Small intestine (tissue), 7 donors: ENCODE measurements around the gene SP8. TPM values are rescaled to one million over a fixed set of nuclear protein-coding genes. Genes with fewer than 3 reads are reported as not detected.

ENCODE experiments used
- DNase-seq, 2 donors: peaks; one replicate each; pipeline versions ENCODE4 v3.0.0 to v3.0.0-alpha.2; 2013
- FAIRE-seq: peaks from 2 replicates; lab custom pipeline; 2012; peaks lifted over from hg19 to GRCh38; lab: Jason Lieb, UNC
- H3K27ac ChIP-seq, 3 donors: one replicate each; pipeline ENCODE4 v1.5.1; 2013; ENCODE audit warnings: low read length in 2 of 3, mild to moderate bottlenecking in 2 of 3, control low read depth in 1 of 3, inconsistent platforms in 1 of 3, low read depth in 1 of 3, moderate library complexity in 1 of 3
- H3K27me3 ChIP-seq, 3 donors: one replicate each; pipeline ENCODE4 v1.6.1; 2013; ENCODE audit warnings: low read length in 3 of 3, inconsistent platforms in 1 of 3; ENCODE audit not compliant: control insufficient read depth in 3 of 3, insufficient read depth in 3 of 3
- H3K36me3 ChIP-seq, 3 donors: one replicate each; pipeline ENCODE4 v1.6.1; 2013; ENCODE audit warnings: low read length in 3 of 3, inconsistent platforms in 1 of 3, low read depth in 1 of 3, mild to moderate bottlenecking in 1 of 3, moderate library complexity in 1 of 3; ENCODE audit not compliant: control insufficient read depth in 3 of 3, insufficient read depth in 2 of 3
- H3K4me1 ChIP-seq, 3 donors: one replicate each; pipeline ENCODE4 v1.6.1; 2013; ENCODE audit warnings: low read length in 2 of 3, inconsistent platforms in 1 of 3, low read depth in 1 of 3, mild to moderate bottlenecking in 1 of 3, moderate library complexity in 1 of 3; ENCODE audit not compliant: control insufficient read depth in 3 of 3, insufficient read depth in 2 of 3
- H3K4me3 ChIP-seq, 3 donors: one replicate each; pipeline ENCODE4 v1.5.1; 2013; ENCODE audit warnings: low read length in 3 of 3, control low read depth in 1 of 3, inconsistent platforms in 1 of 3, low read depth in 1 of 3, mild to moderate bottlenecking in 1 of 3, moderate library complexity in 1 of 3
- H3K9me3 ChIP-seq, 2 donors: one replicate each; pipeline ENCODE4 v1.6.1; 2013; ENCODE audit warnings: low read depth in 1 of 2, low read length in 1 of 2; ENCODE audit not compliant: control insufficient read depth in 2 of 2, insufficient read depth in 1 of 2
- WGBS, 3 donors: extraction: QIAGEN DNeasy Blood & Tissue Kit; methylation state at CpG; one replicate each; pipeline ENCODE4 v1.1.7; 2013; 5-methylcytosine and 5-hydroxymethylcytosine counted together
- polyA plus RNA-seq, 4 donors: library from polyadenylated mRNA; stranded (reverse) in 3 of 4; unstranded in 1 of 4; fragments of 200-250 nt in 3 of 4; fragments of 120-200 nt in 1 of 4; gene quantifications; one replicate each; pipeline versions ENCODE4 v1.2.1 to v1.2.3, GENCODE V29; 2013
- donor health status: healthy with polysubstance abuse.
- donor health status: control.
- donor health status: control.
- donor health status: Bipolar disorder and iron deficiency.
- donor health status: healthy.

SP8 gene
- polyA plus RNA-seq, 4 donors = 3.3 TPM; not detected in 3

DNA sequence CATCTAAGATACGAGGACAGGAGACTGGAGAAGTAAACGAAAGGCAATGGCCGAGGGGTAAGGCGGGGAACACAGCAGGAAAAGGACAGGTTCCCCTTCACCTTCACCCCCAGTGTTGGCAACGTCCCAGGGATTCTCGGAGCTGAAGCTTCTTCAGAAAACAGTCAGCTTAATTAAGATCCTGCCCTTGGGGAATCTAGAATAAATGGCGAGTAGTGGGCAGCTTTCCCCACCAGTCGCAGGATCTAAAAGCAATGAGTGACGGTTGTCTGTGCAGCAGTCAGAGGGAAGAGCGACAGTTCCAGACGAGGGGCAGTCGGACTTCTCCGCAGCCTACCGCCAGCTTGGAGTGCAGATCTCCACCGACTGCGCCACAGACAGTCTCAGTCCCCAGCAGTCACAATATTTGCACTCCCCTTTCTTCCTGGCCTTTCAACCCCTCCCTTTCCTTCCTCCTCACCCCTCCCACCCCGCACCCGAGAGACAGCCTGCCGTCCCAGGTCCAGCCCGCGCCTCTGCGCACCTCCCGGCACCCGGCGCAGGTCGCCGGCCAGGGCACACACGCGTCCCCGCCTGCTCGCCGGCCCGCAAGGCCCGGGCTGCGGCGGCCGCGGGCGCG lies 10.9 kb upstream of the SP8 start:
- WGBS, 3 donors = 1 to 3% (median 1%) methylated on average over 32 to 40 of the region's 40 CpGs
- Histone ChIP-seq H3K27me3 (peaks cover 4 to 66% (median 37%) of the 10 kb centered on the region in 3 donors), H3K27ac (no peak overlapping the region), H3K4me3 (peak overlapping the region; percentile 37 to 63 (median 40)), H3K36me3 (no peaks in the 10 kb centered on the region), H3K9me3 (peaks cover 0 to 1% of the 10 kb centered on the region in 2 donors), H3K4me1 (peaks cover 5 to 9% (median 9%) of the 10 kb centered on the region in 3 donors)
- FAIRE-seq (no peak), DNase-seq (peak in 1 of 2 donors; percentile 79)

DNA sequence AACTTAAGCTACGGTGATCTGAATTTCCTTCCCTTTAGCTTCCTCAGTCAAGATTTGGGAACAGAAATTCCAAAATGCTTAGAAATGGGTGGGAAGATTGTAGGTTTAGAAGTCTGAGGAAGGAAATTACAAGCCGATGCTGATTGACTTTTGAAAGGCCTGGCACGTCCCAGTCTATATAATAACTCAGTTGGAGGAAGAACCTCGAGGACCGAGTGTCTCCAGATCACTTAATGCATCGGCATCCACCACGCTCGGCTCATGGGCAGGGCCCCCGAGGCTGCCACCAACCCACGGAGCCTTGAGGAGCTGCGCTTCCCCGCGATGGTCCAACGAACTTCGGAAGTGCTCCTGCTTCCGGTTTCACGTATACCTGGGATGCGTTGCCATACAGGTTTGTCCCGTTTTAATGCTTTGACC lies 10.4 kb upstream of the SP8 start:
- 4 to 5% (median 4%) methylated on average over 19 of the region's 19 CpGs for WGBS, 3 donors
- no peak for DNase-seq
- peaks cover 4 to 71% (median 37%) of the 10 kb centered on the region in 3 donors for H3K27me3 ChIP-seq
- peaks cover 5 to 9% (median 9%) of the 10 kb centered on the region in 3 donors for H3K4me1 ChIP-seq
- FAIRE-seq = no peak
- no peak overlapping the region for H3K27ac ChIP-seq
- no peaks in the 10 kb centered on the region for H3K36me3 ChIP-seq
- H3K4me3 ChIP-seq = peak overlapping the region in 1 of 3 donors; percentile 63
- peaks cover 0 to 1% of the 10 kb centered on the region in 2 donors for H3K9me3 ChIP-seq

DNA sequence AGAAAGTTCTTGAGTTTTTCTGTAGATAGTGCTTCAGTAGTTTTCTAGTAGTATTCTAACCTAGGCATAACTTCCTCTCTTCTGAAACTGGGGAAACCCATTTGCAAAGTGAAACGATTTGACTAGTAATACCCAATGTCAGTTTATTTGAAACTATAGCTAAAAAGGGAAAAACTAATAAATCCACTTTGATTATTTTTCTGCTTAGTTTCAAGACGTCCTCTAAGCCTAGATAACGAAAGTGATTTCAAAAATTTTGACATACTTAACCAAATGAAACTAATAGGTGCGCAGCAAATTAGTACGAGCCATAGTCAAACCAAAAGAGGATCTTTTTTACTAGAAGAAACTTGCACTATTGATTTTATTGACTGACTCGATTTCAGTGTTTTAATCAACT lies 9.8 kb upstream of the SP8 start:
- FAIRE-seq (no peak), DNase-seq (peak in 1 of 2 donors; percentile 12)
- Histone ChIP-seq H3K27ac (no peak overlapping the region), H3K27me3 (peaks cover 4 to 74% (median 38%) of the 10 kb centered on the region in 3 donors), H3K36me3 (no peaks in the 10 kb centered on the region), H3K9me3 (peaks cover 0 to 1% of the 10 kb centered on the region in 2 donors), H3K4me1 (peaks cover 5 to 9% (median 9%) of the 10 kb centered on the region in 3 donors), H3K4me3 (no peak overlapping the region)
- 10 to 18% (median 16%) methylated on average over 6 of the region's 6 CpGs for WGBS, 3 donors

DNA sequence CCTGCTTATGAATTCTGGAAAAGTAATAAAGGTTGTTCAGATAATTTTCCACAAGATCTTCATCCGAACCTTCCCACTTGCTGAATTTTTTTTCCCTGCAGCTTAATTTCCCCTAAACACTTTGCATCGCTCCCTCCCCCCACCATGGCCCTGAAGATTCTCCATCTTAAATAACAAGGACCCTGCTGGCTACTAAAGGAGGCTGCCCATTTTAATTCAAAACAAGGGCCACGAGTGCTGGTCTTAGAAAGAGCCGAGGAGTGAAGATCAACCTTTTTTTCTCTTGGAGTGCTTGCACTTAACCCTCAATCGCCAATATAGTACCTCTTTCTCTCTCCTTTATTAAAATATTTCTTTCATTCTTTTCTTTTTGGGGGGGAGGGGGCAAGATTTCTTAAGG lies 9.2 kb upstream of the SP8 start:
- 15 to 23% (median 23%) methylated on average over 5 of the region's 5 CpGs for WGBS, 3 donors
- peaks cover 0 to 1% of the 10 kb centered on the region in 2 donors for H3K9me3 ChIP-seq
- H3K4me1 ChIP-seq = peaks cover 5 to 9% (median 9%) of the 10 kb centered on the region in 3 donors
- H3K27me3 ChIP-seq = peaks cover 4 to 80% (median 44%) of the 10 kb centered on the region in 3 donors
- H3K4me3 ChIP-seq = no peak overlapping the region
- DNase-seq = no peak
- H3K27ac ChIP-seq = no peak overlapping the region
- FAIRE-seq = no peak
- H3K36me3 ChIP-seq = no peaks in the 10 kb centered on the region

DNA sequence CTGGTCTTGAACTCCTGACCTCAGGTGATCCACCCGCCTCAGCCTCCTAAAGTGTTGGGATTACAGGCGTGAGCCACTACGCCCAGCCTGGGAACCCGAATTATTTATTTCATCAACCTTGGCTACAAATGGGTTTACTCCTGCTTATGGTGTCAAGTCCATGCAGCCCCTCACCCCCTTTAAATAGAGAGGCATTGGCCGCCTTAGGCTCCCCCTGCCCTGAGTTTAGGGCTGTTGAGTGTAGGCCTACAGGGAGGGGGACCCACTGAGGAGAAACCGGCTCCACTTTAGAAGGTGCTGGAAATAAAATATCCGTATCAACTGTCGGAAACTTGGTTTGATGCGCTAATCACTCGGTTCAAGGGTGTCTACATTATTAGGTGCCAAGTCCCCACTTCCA lies 8.7 kb upstream of the SP8 start:
- H3K27me3 ChIP-seq = peaks cover 4 to 85% (median 46%) of the 10 kb centered on the region in 3 donors
- WGBS, 3 donors = 16 to 36% (median 33%) methylated on average over 10 of the region's 10 CpGs
- FAIRE-seq (no peak), DNase-seq (no peak)
- H3K9me3 ChIP-seq = peaks cover 0 to 1% of the 10 kb centered on the region in 2 donors
- H3K27ac ChIP-seq = no peak overlapping the region
- H3K36me3 ChIP-seq = no peaks in the 10 kb centered on the region
- H3K4me1 ChIP-seq = peaks cover 5 to 9% (median 9%) of the 10 kb centered on the region in 3 donors
- H3K4me3 ChIP-seq = no peak overlapping the region

DNA sequence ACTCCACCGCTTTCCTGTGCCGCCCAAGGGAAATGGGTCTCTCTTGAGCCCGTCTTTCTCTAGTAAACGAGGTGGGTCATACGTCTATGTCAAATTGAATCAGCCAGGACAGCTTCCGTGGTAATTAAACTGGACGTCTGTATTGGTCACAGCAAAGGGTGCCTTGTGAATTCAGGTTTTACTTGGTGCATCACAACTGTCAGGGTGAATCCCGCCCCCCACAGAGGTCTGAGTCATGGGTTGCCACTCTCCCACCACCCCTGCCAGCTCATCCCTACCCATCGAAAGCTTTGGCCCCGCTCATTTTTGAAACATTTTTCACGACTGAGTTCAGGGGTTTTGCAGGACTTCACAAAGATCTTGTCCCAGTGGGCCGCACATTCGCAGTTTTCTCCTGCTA lies 8.0 kb upstream of the SP8 start:
- 16 to 28% (median 25%) methylated on average over 13 of the region's 13 CpGs for WGBS, 3 donors
- FAIRE-seq (no peak), DNase-seq (no peak)
- Histone ChIP-seq H3K4me1 (peaks cover 5 to 9% (median 9%) of the 10 kb centered on the region in 3 donors), H3K36me3 (no peaks in the 10 kb centered on the region), H3K9me3 (peaks cover 0 to 1% of the 10 kb centered on the region in 2 donors), H3K27me3 (peaks cover 4 to 89% (median 49%) of the 10 kb centered on the region in 3 donors), H3K4me3 (no peak overlapping the region), H3K27ac (no peak overlapping the region)

DNA sequence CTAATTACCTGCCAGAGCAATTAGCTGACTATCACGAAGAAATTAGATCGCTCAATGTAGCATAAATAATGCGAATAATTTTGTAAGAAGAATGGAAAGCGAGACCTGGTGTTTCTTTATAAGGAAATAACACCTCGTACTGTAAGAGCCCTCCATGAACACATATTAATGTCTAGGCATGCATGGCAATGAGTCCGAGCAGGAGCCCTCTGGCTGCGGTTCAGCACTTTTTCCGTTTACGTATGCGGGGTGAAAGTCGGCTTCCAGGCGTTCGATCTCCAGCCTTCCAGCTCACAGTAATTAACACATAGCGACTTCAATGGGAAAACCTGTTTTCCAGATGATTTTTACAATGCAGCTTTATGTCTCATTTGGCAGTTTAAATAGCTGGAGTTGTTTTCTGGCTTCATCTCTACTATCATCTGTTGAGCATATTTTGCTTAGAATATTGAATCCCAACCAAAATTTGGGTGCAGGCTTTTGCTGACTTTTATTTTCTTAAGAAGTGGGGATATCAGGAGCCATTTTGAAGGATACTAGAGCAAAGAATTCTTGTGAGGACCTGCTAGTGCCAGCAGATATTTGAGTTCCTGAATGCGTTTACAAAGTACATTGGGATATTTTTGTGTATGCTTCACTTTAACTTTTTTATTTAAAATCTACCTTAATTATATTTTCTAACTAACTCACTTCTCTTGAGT lies 7.2 kb upstream of the SP8 start:
- FAIRE-seq = no peak
- no peaks in the 10 kb centered on the region for H3K36me3 ChIP-seq
- peak in 1 of 2 donors; percentile 32 for DNase-seq
- 7 to 13% (median 8%) methylated on average over 15 of the region's 15 CpGs for WGBS, 3 donors
- H3K9me3 ChIP-seq = peaks cover 0 to 1% of the 10 kb centered on the region in 2 donors
- H3K4me1 ChIP-seq = peaks cover 5 to 9% (median 7%) of the 10 kb centered on the region in 3 donors
- peaks cover 4 to 93% (median 47%) of the 10 kb centered on the region in 3 donors for H3K27me3 ChIP-seq
- H3K4me3 ChIP-seq = no peak overlapping the region
- H3K27ac ChIP-seq = no peak overlapping the region

DNA sequence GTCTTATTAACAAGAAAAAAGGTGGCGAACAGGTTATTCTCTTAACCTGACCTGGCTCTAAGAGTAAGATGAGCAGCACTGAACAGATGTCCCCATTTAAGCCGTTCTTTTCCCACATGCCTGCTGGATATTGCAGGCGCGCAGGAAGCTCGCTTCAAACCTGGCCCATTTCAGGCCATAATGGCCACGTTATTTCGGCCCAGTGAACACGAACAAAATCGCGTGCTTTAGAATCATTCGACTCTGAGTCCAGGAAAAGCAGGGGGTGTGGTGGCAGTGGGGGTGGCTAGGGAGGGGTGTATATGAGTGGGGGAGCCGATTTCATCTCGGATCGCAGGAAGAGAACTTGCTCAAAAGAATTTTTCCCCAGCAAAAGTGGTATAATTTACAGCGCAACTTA lies 6.6 kb upstream of the SP8 start:
- H3K36me3 ChIP-seq = no peaks in the 10 kb centered on the region
- peaks cover 4 to 95% (median 43%) of the 10 kb centered on the region in 3 donors for H3K27me3 ChIP-seq
- H3K4me1 ChIP-seq = peaks cover 5 to 9% (median 5%) of the 10 kb centered on the region in 3 donors
- H3K4me3 ChIP-seq = no peak overlapping the region
- DNase-seq = peak in 1 of 2 donors; percentile 16
- no peak overlapping the region for H3K27ac ChIP-seq
- no peak for FAIRE-seq
- 12 to 31% (median 14%) methylated on average over 15 of the region's 15 CpGs for WGBS, 3 donors
- H3K9me3 ChIP-seq = peaks cover 0 to 1% of the 10 kb centered on the region in 2 donors
